Mesenteric fat pad (tissue), 1 donor: Measurements from ENCODE around the gene CSGALNACT2. TPM values are rescaled to one million over a fixed set of nuclear protein-coding genes. Genes with fewer than 3 reads are reported as not detected.

Experiments used
- DNase-seq: peaks from one replicate; pipeline ENCODE4 v3.0.0-alpha.2; 2020; ENCODE audit warnings: low spot score
- total RNA-seq: library from RNA; stranded (reverse); fragmentation: NEBNext Ultra II Directional; extraction: Animal tissue kit (Norgen Biotek cat#: 25700); gene quantifications from one replicate; pipeline ENCODE4 v1.2.1, GENCODE V29; 2021
- donor health status: DM: yes; HTN: yes; CAD: no.

CSGALNACT2 gene
- total RNA-seq, 1 donor from 2014 or later: 31.0 TPM

DNA sequence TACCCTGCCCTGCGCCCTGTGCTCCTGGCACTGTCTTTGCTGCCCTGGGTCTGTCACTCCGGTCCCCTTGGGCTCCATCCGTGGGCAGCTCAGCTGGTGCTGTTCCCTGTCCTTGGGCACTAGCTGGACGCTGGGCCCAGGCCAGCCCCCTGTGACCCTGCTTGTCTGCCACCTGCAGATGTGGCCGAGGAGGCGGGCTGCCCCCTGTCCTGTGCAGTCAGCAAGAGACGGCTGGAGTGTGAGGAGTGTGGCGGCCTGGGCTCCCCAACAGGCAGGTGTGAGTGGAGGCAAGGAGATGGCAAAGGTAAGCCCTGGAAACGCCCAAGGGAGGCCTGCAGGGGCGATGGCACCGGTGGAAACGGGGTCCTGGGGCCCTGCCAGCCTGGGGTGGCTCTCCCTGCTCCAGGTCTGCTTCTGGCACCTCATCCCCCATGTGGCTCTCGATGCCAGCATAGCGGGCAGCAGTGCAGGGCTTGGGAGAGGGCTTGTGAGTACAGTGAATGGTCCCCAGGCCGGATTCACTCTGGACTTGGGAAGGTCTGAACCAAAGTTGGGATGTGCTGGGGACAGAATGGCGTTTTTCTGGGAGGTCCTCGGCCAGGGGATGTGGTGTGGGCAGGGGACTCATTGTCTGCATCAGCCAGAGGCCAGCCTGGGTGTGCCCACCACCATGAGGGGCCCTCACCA, 26.2 kb upstream of the CSGALNACT2 start:
- DNase-seq: no peak

DNA sequence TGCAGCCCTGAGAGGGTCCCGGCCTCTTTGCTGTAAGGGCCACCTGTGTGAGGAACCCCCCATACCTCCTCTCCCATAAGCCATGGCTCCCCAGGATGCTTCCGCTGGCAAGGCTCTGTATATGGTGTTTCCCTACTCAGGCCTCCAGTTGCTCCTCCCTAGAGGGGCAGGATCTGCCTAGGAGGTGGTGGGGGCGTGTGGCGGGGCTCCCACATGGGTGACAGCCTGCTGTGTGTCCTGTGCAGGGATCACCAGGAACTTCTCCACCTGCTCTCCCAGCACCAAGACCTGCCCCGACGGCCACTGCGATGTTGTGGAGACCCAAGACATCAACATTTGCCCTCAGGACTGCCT, 25.7 kb upstream of the CSGALNACT2 start:
- no peak for DNase-seq

DNA sequence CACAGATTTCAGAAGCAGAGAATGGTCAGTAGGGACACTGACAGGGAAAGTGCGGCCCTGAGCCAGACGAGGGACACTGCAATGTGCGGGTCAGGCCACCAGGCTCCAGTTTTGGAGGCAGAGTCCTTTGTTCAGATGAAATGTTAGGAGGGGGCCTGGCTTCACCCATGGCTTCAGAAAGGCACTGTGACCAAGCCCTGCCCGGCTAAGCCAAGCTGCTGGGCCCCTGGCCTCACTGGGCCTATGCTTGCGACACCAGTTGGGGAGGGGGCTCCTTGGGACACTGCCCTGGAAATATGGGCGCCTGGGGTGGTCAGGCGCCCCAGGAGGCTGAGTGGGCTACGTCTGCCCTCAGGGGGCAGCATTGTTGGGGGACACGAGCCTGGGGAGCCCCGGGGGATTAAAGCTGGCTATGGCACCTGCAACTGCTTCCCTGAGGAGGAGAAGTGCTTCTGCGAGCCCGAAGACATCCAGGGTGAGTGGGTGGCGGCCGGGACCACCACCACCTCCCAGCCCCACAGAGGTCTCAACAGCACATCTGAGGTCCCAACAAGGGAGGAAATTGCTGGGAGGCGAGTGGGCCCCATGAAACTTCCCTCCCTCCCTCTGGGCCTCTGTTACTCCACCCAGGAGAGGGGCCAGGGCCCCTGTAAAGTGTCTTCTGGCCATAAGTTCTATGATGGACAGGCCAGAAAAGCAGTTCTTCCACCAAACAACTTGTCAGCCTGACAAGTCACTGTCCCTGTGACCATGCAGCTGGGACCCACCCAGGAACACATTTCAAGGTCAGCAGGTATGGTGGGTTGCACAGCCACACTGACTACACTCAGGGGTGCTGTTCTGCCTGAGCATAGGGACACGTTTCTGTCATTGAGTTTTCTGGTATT, 24.8 kb upstream of the CSGALNACT2 start:
- no peak for DNase-seq

DNA sequence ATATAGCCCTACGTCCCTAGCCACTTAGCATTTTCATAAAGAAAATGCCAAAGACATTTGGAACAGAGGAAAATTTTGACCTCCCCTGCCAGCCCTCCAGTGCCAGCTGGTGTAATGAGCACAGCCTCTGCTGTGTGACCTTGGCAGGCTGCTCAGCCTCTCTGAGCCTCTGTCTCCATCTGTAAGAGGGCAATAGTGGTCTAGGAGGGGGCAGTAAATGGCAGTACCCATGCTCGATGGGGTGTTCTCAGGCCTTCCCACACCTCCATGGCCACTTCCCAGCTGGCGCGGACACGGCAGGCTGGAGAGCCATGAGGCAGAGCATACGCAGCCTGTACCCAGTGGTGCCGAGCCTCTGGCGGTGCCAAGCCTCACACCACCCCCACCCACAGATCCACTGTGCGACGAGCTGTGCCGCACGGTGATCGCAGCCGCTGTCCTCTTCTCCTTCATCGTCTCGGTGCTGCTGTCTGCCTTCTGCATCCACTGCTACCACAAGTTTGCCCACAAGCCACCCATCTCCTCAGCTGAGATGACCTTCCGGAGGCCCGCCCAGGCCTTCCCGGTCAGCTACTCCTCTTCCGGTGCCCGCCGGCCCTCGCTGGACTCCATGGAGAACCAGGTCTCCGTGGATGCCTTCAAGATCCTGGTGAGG, 24.0 kb upstream of the CSGALNACT2 start:
- no peak for DNase-seq

DNA sequence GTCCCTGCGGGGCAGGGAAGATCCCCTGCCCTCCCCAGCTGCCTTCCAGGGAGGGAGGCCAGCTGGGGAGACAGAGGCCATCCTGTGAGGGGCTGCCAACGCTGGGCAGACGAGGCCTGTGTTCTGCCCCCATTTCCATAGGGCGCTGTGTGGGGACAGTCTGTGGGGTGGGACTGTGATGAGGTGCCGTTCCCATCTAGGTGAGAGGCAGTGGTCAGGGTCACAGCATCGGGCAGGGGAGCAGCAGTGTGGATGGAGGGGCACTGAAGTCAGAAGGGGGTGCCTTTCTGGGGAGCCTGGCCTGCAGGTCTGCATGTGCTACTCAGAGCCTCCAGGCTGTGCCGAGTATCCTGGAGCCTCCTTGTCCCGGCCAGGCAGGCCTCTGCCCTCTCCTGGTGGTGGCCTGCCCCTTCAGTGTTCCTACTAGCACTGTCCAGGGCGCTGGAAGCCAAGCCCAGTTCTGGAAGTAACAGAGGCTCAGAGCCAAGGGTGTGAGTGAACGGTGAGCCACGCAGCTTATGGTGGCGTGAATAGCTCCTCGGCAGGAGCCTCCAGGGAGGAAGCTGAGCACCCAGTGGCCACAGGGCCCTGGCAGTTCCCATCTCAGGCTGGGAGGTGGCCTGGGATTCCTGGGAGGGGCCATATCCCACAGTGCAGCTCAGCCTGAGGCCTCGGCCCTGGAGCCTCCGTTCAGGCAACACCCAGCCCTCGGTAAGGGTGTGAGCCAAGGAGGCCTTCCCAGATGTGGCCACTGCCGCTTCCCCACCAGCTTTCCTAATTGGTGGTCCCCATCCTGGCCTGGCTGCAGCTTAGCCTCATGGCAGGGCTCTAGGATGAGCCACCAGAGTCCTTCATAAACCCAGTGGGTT, 23.3 kb upstream of the CSGALNACT2 start:
- no peak for DNase-seq

DNA sequence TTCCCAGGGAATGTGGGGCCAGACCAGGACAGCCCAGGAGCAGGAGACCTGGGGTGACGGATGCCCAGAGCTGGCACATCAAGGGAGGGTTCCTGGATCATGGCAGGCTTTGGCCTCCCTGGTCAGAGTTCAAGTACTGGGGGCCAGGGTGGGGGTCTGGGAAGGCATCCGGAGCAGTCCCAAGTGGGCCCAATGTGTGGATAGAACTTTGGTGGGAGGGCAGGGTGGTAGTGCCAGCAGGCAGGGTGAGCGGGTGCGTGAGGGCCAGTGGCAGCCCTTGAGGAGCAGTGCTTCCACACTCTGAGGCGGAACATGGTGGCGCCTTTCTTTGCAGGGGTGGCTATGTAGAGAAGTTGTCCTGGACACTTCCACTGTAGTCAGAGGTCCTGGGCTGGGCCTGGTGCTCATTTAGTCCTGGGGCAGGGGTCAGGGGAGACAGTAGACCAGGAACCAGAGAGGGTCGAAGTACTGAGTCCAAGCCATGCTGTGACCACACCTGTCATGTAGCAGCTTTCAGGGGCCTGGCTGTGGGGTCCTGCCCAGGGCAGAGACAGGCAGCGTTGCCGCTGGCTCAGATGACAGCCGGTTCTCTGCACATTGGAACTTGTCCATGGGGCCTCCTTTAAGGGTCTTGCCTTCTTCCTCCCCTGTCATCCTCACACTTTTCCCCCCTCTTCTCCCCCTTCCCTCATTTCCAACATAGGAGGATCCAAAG, 22.2 kb upstream of the CSGALNACT2 start:
- no peak for DNase-seq

DNA sequence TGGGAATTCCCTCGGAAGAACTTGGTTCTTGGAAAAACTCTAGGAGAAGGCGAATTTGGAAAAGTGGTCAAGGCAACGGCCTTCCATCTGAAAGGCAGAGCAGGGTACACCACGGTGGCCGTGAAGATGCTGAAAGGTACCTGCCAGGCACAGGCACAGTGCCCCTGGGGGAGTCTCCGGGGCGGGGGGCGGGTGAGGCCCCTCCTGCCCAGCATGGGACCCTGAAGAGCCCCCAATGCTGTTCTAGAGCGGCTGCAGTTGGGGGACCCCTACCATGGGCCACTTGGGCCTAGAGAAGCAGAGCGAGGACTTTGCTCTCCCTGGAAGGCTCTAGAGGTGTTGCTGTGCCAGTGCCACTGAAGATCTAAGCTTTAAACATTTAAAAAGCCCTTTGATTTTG, 21.6 kb upstream of the CSGALNACT2 start:
- no peak for DNase-seq

DNA sequence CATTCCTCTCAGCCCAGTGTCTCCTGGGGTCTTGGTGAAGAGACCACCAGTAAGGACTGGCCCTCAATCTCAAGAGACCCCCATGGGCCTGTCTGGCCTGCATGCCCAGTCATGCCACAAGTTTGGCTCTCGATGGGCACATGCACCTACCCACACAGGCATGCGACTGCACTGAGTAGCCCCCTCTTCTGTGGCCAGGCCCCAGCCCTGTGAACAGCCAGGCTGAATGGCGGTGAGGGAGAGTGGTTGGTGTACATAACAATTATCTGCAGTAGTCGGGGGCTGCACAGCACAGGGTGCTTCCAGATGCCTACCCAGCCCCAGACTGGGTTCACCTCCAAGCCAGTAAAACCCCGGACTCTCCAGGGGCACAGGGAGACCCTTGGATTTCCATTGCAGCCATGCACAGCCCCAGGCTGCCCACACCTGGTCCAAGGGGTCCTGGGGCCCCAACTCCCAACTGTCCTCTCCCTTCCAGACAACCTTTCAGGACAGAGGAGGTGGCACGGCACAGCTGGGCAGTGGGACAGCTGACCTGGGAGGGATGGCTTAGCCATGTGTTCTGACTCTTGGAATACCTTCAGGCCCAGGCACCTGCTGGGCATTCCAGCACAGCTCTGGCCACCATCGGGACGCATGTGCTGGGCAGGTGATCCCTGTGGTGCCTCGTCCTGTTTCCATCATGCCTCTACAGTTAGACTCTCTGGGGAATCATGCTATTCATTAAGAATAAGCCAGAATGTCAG, 21.0 kb upstream of the CSGALNACT2 start:
- no peak for DNase-seq

DNA sequence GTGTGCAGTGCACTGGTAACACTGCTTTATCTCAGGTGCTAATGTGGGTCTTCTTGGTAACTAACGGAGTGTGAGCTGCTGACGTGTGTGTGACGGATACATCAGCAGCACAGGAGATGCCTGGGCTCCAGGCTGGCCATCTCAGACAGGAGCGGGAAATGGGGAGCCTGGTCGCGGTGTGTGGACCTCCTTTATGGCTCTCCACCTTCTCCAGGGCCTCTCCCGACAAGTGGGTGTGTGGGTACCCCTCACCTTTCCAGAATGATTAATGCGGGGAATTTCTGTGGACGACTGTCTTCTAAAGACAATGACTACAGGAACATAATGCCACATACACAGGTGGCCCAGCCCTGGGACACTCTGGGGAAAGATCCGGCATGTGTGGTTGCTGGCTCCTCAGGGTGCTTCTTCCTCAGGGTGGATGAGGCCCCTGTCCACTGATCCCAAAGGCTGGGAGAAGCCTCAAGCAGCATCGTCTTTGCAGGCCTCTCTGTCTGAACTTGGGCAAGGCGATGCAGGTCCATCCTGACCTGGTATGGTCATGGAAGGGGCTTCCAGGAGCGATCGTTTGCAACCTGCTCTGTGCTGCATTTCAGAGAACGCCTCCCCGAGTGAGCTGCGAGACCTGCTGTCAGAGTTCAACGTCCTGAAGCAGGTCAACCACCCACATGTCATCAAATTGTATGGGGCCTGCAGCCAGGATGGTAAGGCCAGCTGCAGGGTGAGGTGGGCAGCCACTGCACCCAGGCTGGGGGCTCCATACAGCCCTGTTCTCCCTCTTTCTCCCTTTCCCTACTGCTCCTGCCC, 20.3 kb upstream of the CSGALNACT2 start:
- peak; percentile 59 for DNase-seq

DNA sequence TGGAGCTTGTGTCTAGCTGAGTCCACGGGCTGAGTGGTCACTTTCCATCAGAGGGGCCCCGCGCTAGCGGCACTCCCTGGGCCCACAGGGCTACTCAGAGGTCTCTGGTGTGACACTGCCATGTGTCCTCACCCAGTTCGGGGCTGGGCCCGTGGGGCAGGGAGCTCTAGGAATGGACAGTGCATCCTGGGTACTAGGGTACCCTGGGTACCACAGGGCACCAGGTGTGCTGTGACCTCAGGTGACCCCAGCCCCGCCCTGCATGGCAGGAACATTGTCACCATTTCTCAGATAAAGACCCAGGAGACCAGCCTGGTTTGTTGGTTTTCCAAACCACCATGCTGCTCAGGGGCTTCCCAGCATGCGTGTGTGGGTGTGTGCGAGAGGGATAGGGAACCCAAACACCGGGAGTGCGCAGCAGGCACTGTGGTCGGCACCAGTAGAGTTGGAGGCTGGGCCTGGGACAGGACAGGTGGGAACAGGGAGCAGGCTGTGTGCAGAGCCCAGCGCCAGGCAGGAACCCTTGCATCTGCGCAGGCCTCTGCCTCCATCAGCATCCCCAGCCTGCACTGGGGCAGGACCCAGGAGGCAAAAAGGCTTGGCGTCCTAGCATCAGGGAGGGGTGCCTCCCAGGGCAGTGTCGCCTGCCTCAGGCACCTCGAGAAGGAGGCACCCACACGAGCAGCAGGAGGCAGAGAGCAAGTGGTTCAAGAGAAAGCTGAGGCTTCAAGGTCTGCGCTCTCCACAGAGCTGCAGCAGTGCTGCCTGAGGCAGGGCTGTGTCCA, 19.4 kb upstream of the CSGALNACT2 start:
- DNase-seq: peak; percentile 85

DNA sequence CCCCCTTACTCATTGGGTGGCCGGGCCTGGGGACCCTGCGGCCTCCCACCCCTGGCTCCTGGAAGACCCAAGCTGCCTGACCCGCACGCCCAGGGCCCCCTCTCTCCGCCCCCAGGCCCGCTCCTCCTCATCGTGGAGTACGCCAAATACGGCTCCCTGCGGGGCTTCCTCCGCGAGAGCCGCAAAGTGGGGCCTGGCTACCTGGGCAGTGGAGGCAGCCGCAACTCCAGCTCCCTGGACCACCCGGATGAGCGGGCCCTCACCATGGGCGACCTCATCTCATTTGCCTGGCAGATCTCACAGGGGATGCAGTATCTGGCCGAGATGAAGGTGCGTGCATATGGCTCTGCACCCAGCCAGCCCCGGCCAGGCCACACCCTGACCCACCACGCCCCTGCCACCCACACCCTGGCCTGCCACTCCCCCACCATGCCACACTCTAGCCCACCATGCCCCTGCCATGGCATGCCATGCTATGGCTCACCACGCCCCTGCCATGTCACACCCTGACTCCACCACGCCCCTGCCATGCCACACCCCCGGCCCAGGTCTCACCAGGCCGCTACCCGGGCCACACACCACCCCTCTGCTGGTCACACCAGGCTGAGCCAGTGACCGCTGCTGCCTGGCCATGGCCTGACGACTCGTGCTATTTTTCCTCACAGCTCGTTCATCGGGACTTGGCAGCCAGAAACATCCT, 18.7 kb upstream of the CSGALNACT2 start:
- DNase-seq: peak; percentile 79

DNA sequence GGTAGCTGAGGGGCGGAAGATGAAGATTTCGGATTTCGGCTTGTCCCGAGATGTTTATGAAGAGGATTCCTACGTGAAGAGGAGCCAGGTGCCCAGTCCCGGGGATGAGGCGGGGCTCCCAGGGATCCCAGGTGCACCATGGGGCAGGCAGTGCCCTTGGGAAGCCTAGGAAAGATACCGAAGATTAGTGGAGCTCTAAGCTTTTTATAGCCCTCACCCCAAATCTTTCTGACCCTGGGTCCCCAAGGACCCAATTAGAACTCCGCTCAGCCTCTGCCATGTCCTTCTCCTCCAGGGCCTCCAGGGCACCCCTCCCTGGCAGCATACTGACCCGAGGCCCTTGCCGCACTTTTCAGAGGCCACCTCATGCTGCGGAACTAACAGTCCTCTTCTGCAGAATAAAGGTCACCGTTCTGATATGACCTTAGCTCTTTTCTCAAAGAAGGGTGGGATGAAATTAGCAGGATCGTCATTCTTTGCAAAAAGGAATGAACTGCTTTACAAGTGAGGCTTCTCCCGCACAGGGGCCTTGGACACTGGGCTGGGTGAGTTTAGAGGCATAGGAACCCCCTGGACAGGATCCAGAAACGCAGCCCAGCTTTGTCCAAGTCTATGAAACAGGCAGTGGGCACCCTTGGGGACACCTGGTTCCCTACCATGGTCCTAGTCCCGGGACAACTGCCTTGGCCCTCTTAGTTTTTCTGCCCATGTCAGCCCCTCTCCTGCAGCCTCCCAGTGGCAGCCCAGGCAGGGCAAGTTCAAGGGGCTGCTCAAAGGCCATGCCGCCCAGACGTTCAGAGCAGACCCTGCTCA, 17.9 kb upstream of the CSGALNACT2 start:
- DNase-seq: peak; percentile 74

DNA sequence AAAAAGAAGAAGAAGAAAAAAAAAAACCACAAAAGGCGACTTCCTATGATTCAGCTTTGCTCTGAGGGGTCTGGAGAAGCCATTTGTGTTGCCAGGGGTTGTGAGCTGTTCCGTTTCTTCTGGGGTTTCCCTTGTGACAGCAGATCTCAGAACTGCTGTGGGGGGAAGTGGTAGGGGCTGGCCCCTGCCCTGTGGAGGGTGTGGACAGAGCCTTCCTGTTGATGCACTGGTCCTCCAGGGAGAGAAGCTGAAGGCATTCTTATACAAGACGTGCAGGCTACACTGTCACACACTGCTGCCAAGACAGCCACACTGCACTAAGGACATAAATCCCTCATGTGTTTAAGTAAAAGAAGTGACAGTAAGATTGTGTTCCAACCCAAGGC, 17.3 kb upstream of the CSGALNACT2 start:
- peak; percentile 62 for DNase-seq

DNA sequence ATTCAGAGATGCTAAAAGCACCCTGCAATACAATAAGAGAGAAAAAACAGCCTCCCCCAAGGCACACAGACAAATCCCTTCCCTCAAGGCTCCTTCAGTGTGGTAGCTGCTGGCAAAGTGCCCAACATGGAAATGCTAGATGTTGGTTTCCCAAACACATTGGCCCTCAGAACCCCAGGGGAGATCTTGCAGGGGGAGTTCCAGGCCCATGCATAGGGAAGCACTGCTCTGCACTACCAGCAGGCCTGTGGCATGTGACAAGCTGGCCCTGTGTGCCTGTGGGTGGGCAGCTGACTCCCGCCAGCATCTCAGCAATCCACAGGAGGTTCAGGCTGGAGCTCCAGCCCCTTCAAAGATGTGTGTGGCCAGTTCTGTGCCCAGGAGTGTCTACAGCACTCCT, 16.8 kb upstream of the CSGALNACT2 start:
- peak; percentile 76 for DNase-seq

DNA sequence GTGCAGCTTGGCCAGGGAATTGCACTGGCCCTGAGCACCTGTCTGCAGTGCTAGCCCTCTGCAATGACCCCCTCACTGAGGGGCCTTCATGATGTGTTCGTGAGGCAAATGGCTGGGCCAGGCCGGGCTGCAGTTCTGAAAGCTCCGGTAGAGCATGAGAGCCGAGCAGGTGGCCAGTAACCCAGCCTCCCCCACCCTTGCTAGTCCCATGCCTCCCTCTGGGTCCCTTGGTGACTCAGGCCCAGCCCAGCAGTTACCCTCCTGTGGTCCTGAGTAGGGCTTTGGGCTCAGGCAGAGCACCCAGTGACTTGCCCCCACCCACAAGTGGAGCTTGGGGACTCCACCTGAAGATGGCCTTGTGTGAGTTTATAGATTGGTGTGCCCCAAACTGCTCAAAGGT, 16.1 kb upstream of the CSGALNACT2 start:
- DNase-seq: peak; percentile 64

DNA sequence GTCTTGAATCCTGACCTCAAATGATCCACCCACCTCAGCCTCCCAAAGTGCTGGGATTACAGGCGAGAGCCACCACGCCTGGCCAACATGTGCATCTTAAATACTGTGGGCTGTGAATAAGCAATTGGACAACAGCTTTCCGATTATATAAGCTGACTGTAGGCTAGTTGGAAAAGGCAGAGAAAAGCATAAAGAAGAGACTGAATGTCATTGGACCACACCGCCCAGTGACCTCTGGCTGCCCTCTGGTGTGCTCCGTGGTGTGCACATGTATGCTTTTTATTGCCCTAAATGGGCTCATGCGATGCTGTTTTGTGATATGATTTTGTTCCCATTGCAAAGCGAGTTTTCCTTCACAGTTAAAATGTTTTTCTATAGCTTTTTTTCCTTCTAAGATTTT, 15.4 kb upstream of the CSGALNACT2 start:
- DNase-seq: no peak
